GM23338 (cell line): ENCODE results near the gene SNRNP35. TPM values are rescaled to one million over a fixed set of nuclear protein-coding genes. Genes with fewer than 3 reads are reported as not detected.

ENCODE experiments used
- ATAC-seq: fragments of 200-7000 bp; cut with Tn5 transposase; 3 replicates; pipeline ENCODE4 v1.9.1; 2020
- DNase-seq: peaks from one replicate; pipeline ENCODE4 v3.0.0-alpha.2; 2015; ENCODE audit warnings: low spot score
- H2AFZ ChIP-seq: fragments of 200-600 bp; sonication (generic); 2 replicates; pipeline ENCODE4 v1.8.0; 2016; ENCODE audit warnings: antibody characterized with exemption, mild to moderate bottlenecking, moderate library complexity
- H3F3A ChIP-seq: fragments of 200-600 bp; sonication (generic); replicated peaks from 2 replicates; pipeline ENCODE4 v1.8.0; 2017; ENCODE audit warnings: antibody characterized with exemption, mixed run types, low read depth
- H3K27ac ChIP-seq: fragments of 200-600 bp; sonication (generic); 2 replicates; pipeline ENCODE4 v1.6.1; 2016; ENCODE audit warnings: low read depth
- H3K27me3 ChIP-seq: fragments of 200-600 bp; sonication (generic); 2 replicates; pipeline ENCODE4 v1.8.0; 2016; ENCODE audit warnings: mild to moderate bottlenecking, mixed run types, moderate library complexity; ENCODE audit not compliant: insufficient read depth
- H3K36me3 ChIP-seq: fragments of 200-600 bp; sonication (generic); 2 replicates; pipeline ENCODE4 v1.8.0; 2016; ENCODE audit warnings: mild to moderate bottlenecking; ENCODE audit not compliant: insufficient read depth
- H3K4me1 ChIP-seq: fragments of 200-600 bp; sonication (generic); 2 replicates; pipeline ENCODE4 v1.8.0; 2016; ENCODE audit warnings: mild to moderate bottlenecking, moderate library complexity; ENCODE audit not compliant: insufficient read depth
- H3K4me2 ChIP-seq: fragments of 200-600 bp; sonication (generic); 2 replicates; pipeline ENCODE4 v1.7.1; 2017; ENCODE audit warnings: mixed run types
- H3K4me3 ChIP-seq: fragments of 200-600 bp; sonication (generic); 2 replicates; pipeline ENCODE4 v1.6.1; 2016; ENCODE audit warnings: mixed run types
- H3K79me2 ChIP-seq: fragments of 200-600 bp; sonication (generic); replicated peaks from 2 replicates; pipeline ENCODE4 v1.8.0; 2017; ENCODE audit warnings: mild to moderate bottlenecking; ENCODE audit not compliant: insufficient read depth
- H3K9me2 ChIP-seq: fragments of 200-600 bp; sonication (generic); 2 replicates; pipeline ENCODE4 v1.8.0; 2017; ENCODE audit not compliant: insufficient read depth
- H4K20me1 ChIP-seq: fragments of 200-600 bp; sonication (generic); replicated peaks from 2 replicates; pipeline ENCODE4 v1.8.0; 2017; ENCODE audit warnings: mild to moderate bottlenecking; ENCODE audit not compliant: insufficient read depth
- H3K27ac Mint-ChIP-seq: 2 replicates; pipeline ENCODE4 v1.8.0; 2020; ENCODE audit warnings: inconsistent platforms, mild to moderate bottlenecking, moderate library complexity, mixed read lengths
- H3K27me3 Mint-ChIP-seq: 3 replicates; pipeline ENCODE4 v1.8.0; 2022; ENCODE audit warnings: low read depth, mild to moderate bottlenecking, moderate library complexity, mixed read lengths, inconsistent platforms; ENCODE audit not compliant: insufficient read depth, poor library complexity
- H3K36me3 Mint-ChIP-seq: 3 replicates; pipeline ENCODE4 v1.8.0; 2021; ENCODE audit warnings: low read depth, mild to moderate bottlenecking, inconsistent platforms, moderate library complexity, mixed read lengths
- H3K4me1 Mint-ChIP-seq: 3 replicates; pipeline ENCODE4 v1.8.0; 2020; ENCODE audit warnings: mild to moderate bottlenecking, inconsistent platforms, mixed read lengths
- H3K4me3 Mint-ChIP-seq: 3 replicates; pipeline ENCODE4 v1.8.0; 2021; ENCODE audit warnings: moderate library complexity, mild to moderate bottlenecking, inconsistent platforms, mixed read lengths
- H3K9me3 Mint-ChIP-seq: 3 replicates; pipeline ENCODE4 v1.8.0; 2020; ENCODE audit warnings: moderate library complexity, mild to moderate bottlenecking, inconsistent platforms, mixed read lengths
- CREB1 ChIP-seq: fragments of 250-450 bp; sonication (Bioruptor Pico); IDR thresholded peaks from 2 replicates; pipeline ENCODE4 v1.5.0; 2020; ENCODE audit warnings: low read depth, mild to moderate bottlenecking, moderate library complexity
- EZH2 ChIP-seq: fragments of 200-600 bp; sonication (generic); IDR thresholded peaks from one replicate; pipeline ENCODE4 v1.8.0; 2017; ENCODE audit warnings: antibody characterized with exemption, mild to moderate bottlenecking, low read depth; ENCODE audit not compliant: unreplicated experiment
- EZH2phosphoT487 ChIP-seq: fragments of 200-600 bp; sonication (generic); IDR thresholded peaks from one replicate; pipeline ENCODE4 v1.8.1; 2018; ENCODE audit warnings: antibody characterized with exemption; ENCODE audit not compliant: unreplicated experiment
- JUNB ChIP-seq: IDR thresholded peaks from one replicate; pipeline ENCODE4 v1.6.1; 2016; ENCODE audit warnings: antibody characterized with exemption; ENCODE audit not compliant: unreplicated experiment
- NANOG ChIP-seq: IDR thresholded peaks from 2 replicates; pipeline ENCODE4 v1.6.1; 2016; ENCODE audit warnings: antibody characterized with exemption, borderline replicate concordance
- POLR2AphosphoS5 ChIP-seq: IDR thresholded peaks from 2 replicates; pipeline ENCODE4 v1.6.1; 2016; ENCODE audit warnings: antibody characterized with exemption, low read depth
- STAT1 ChIP-seq: IDR thresholded peaks from one replicate; pipeline ENCODE4 v1.6.1; 2016; ENCODE audit warnings: antibody characterized with exemption; ENCODE audit not compliant: unreplicated experiment
- ZNF114 ChIP-seq: fragments of 250-450 bp; sonication (Bioruptor Pico); IDR thresholded peaks from 2 replicates; pipeline ENCODE4 v1.5.0; 2020; ENCODE audit warnings: mild to moderate bottlenecking, moderate library complexity
- ZNF331 ChIP-seq: fragments of 250-450 bp; sonication (Bioruptor Pico); IDR thresholded peaks from 2 replicates; pipeline ENCODE4 v1.5.0; 2020; ENCODE audit warnings: low read depth, mild to moderate bottlenecking, moderate library complexity
- polyA plus RNA-seq: library from polyadenylated mRNA; unstranded; fragments of >200 nt; fragmentation: Nextera tagmentation; extraction: Ambion mirVana; gene quantifications from 2 replicates; pipeline ENCODE4 v1.2.1, GENCODE V29; 2016
- total RNA-seq: library from RNA; depleted of rRNA; stranded (reverse); fragments of >200 nt; shearing (Covaris generic); gene quantifications from 2 replicates; pipeline ENCODE4 v1.2.3, GENCODE V29; 2014
- TF ChIP-seq, protein P1 (sequence below), 2 experiments: fragments of 200-600 bp in 1 of 2; sonication (generic) in 1 of 2; conservative IDR thresholded peaks; 2 replicates each; pipeline versions ENCODE4 v1.5.1 to v1.6.1; 2016 to 2017; ENCODE audit warnings: antibody characterized with exemption in 2 of 2, low read depth in 2 of 2, mild to moderate bottlenecking in 2 of 2, moderate library complexity in 1 of 2
- TF ChIP-seq, protein P2 (sequence below): IDR thresholded peaks from 2 replicates; pipeline ENCODE4 v1.6.1; 2016; ENCODE audit warnings: antibody characterized with exemption
- TF ChIP-seq, protein P3 (sequence below): fragments of 250-450 bp; sonication (Bioruptor Pico); IDR thresholded peaks from 2 replicates; pipeline ENCODE4 v1.5.0; 2020; ENCODE audit warnings: mild to moderate bottlenecking, moderate library complexity
- TF ChIP-seq, protein P4 (sequence below): IDR thresholded peaks from one replicate; pipeline ENCODE4 v1.6.1; 2018; ENCODE audit warnings: antibody characterized with exemption; ENCODE audit not compliant: unreplicated experiment

The SNRNP35 gene
- total and polyA plus RNA-seq, 2 experiments from 2014 or later, result 8.4 to 38.4 TPM

DNA sequence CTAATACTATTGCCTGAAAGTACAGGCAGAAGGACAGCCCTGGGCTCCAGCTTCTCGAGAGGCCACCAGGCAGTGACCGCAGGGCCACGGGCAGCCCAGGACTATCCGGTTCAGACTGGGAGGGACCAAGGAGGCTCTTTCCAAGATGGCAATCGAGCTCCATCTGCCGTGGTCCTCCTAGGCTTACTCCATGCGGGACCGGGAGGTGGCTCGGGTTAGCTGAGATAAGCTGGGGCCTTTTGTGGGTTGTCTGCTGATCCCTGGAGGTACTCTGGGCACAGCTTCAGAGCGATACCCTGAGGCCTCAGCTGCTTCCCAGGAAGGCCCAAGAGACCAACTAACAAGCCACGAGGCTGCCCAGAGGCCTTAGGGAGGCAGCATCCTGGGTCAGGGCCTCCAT lies 33.1 kb downstream of the SNRNP35 start:
- no peak overlapping the region for H2AFZ ChIP-seq
- H3K4me1 ChIP-seq, result no peaks in the 10 kb centered on the region
- Mint-ChIP-seq H3K4me3 (no peak overlapping the region), H3K4me1 (peaks cover 14% of the 10 kb centered on the region), H3K27ac (no peak overlapping the region), H3K36me3 (no peaks in the 10 kb centered on the region; the same call in 2 of the 3 replicates), H3K9me3 (no peaks in the 10 kb centered on the region), H3K27me3 (peaks cover 6% of the 10 kb centered on the region)
- H3K27ac ChIP-seq, result no peak overlapping the region
- no peak overlapping the region for H3K4me2 ChIP-seq
- TF ChIP-seq POLR2AphosphoS5, result no peak
- no peak for TF ChIP-seq JUNB
- TF ChIP-seq, protein P1, sequence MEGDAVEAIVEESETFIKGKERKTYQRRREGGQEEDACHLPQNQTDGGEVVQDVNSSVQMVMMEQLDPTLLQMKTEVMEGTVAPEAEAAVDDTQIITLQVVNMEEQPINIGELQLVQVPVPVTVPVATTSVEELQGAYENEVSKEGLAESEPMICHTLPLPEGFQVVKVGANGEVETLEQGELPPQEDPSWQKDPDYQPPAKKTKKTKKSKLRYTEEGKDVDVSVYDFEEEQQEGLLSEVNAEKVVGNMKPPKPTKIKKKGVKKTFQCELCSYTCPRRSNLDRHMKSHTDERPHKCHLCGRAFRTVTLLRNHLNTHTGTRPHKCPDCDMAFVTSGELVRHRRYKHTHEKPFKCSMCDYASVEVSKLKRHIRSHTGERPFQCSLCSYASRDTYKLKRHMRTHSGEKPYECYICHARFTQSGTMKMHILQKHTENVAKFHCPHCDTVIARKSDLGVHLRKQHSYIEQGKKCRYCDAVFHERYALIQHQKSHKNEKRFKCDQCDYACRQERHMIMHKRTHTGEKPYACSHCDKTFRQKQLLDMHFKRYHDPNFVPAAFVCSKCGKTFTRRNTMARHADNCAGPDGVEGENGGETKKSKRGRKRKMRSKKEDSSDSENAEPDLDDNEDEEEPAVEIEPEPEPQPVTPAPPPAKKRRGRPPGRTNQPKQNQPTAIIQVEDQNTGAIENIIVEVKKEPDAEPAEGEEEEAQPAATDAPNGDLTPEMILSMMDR (conservative IDR thresholded peaks at IDR 0.05; ENCODE audit: low read depth in 2 of 2), result no peak
- TF ChIP-seq CREB1 (CRISPR knock-in tag), result no peak
- TF ChIP-seq EZH2phosphoT487, result no peak
- TF ChIP-seq NANOG, result no peak
- no peak for TF ChIP-seq ZNF331 (CRISPR knock-in tag)
- no peak for TF ChIP-seq EZH2
- TF ChIP-seq, protein P2, sequence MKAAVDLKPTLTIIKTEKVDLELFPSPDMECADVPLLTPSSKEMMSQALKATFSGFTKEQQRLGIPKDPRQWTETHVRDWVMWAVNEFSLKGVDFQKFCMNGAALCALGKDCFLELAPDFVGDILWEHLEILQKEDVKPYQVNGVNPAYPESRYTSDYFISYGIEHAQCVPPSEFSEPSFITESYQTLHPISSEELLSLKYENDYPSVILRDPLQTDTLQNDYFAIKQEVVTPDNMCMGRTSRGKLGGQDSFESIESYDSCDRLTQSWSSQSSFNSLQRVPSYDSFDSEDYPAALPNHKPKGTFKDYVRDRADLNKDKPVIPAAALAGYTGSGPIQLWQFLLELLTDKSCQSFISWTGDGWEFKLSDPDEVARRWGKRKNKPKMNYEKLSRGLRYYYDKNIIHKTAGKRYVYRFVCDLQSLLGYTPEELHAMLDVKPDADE, result no peak
- TF ChIP-seq, protein P3, sequence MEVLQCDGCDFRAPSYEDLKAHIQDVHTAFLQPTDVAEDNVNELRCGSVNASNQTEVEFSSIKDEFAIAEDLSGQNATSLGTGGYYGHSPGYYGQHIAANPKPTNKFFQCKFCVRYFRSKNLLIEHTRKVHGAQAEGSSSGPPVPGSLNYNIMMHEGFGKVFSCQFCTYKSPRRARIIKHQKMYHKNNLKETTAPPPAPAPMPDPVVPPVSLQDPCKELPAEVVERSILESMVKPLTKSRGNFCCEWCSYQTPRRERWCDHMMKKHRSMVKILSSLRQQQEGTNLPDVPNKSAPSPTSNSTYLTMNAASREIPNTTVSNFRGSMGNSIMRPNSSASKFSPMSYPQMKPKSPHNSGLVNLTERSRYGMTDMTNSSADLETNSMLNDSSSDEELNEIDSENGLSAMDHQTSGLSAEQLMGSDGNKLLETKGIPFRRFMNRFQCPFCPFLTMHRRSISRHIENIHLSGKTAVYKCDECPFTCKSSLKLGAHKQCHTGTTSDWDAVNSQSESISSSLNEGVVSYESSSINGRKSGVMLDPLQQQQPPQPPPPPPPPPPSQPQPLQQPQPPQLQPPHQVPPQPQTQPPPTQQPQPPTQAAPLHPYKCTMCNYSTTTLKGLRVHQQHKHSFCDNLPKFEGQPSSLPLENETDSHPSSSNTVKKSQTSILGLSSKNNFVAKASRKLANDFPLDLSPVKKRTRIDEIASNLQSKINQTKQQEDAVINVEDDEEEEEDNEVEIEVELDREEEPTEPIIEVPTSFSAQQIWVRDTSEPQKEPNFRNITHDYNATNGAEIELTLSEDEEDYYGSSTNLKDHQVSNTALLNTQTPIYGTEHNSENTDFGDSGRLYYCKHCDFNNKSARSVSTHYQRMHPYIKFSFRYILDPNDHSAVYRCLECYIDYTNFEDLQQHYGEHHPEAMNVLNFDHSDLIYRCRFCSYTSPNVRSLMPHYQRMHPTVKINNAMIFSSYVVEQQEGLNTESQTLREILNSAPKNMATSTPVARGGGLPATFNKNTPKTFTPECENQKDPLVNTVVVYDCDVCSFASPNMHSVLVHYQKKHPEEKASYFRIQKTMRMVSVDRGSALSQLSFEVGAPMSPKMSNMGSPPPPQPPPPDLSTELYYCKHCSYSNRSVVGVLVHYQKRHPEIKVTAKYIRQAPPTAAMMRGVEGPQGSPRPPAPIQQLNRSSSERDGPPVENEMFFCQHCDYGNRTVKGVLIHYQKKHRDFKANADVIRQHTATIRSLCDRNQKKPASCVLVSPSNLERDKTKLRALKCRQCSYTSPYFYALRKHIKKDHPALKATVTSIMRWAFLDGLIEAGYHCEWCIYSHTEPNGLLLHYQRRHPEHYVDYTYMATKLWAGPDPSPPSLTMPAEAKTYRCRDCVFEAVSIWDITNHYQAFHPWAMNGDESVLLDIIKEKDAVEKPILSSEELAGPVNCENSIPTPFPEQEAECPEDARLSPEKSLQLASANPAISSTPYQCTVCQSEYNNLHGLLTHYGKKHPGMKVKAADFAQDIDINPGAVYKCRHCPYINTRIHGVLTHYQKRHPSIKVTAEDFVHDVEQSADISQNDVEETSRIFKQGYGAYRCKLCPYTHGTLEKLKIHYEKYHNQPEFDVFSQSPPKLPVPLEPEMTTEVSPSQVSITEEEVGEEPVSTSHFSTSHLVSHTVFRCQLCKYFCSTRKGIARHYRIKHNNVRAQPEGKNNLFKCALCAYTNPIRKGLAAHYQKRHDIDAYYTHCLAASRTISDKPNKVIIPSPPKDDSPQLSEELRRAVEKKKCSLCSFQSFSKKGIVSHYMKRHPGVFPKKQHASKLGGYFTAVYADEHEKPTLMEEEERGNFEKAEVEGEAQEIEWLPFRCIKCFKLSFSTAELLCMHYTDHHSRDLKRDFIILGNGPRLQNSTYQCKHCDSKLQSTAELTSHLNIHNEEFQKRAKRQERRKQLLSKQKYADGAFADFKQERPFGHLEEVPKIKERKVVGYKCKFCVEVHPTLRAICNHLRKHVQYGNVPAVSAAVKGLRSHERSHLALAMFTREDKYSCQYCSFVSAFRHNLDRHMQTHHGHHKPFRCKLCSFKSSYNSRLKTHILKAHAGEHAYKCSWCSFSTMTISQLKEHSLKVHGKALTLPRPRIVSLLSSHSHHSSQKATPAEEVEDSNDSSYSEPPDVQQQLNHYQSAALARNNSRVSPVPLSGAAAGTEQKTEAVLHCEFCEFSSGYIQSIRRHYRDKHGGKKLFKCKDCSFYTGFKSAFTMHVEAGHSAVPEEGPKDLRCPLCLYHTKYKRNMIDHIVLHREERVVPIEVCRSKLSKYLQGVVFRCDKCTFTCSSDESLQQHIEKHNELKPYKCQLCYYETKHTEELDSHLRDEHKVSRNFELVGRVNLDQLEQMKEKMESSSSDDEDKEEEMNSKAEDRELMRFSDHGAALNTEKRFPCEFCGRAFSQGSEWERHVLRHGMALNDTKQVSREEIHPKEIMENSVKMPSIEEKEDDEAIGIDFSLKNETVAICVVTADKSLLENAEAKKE (CRISPR knock-in tag), result no peak
- no peak for TF ChIP-seq STAT1
- TF ChIP-seq, protein P4, sequence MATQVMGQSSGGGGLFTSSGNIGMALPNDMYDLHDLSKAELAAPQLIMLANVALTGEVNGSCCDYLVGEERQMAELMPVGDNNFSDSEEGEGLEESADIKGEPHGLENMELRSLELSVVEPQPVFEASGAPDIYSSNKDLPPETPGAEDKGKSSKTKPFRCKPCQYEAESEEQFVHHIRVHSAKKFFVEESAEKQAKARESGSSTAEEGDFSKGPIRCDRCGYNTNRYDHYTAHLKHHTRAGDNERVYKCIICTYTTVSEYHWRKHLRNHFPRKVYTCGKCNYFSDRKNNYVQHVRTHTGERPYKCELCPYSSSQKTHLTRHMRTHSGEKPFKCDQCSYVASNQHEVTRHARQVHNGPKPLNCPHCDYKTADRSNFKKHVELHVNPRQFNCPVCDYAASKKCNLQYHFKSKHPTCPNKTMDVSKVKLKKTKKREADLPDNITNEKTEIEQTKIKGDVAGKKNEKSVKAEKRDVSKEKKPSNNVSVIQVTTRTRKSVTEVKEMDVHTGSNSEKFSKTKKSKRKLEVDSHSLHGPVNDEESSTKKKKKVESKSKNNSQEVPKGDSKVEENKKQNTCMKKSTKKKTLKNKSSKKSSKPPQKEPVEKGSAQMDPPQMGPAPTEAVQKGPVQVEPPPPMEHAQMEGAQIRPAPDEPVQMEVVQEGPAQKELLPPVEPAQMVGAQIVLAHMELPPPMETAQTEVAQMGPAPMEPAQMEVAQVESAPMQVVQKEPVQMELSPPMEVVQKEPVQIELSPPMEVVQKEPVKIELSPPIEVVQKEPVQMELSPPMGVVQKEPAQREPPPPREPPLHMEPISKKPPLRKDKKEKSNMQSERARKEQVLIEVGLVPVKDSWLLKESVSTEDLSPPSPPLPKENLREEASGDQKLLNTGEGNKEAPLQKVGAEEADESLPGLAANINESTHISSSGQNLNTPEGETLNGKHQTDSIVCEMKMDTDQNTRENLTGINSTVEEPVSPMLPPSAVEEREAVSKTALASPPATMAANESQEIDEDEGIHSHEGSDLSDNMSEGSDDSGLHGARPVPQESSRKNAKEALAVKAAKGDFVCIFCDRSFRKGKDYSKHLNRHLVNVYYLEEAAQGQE, result no peak
- TF ChIP-seq ZNF114, result no peak
- no peaks in the 10 kb centered on the region for H3F3A ChIP-seq
- no peak for DNase-seq
- H3K9me2 ChIP-seq, result no peaks in the 10 kb centered on the region
- no peak overlapping the region for H3K4me3 ChIP-seq
- no peaks in the 10 kb centered on the region for H3K36me3 ChIP-seq
- H3K27me3 ChIP-seq, result no peaks in the 10 kb centered on the region
- no peaks in the 10 kb centered on the region for H3K79me2 ChIP-seq
- H4K20me1 ChIP-seq, result no peaks in the 10 kb centered on the region
- ATAC-seq, result no peak
